Measurements from ENCODE around the gene ARHGEF28. TPM values are rescaled to one million over a fixed set of nuclear protein-coding genes. Genes with fewer than 3 reads are reported as not detected.

ARHGEF28 gene
- total and polyA plus RNA-seq, 2 of the 13 experiments (the other 11 are each of a cell fraction or from before 2014, with no cell fraction given) = 17.4 to 34.1 TPM

GRCh38 chr5:73792687-73793320 is 166.8 kb downstream of the ARHGEF28 start (continued):
- TF ChIP-seq, protein P1, sequence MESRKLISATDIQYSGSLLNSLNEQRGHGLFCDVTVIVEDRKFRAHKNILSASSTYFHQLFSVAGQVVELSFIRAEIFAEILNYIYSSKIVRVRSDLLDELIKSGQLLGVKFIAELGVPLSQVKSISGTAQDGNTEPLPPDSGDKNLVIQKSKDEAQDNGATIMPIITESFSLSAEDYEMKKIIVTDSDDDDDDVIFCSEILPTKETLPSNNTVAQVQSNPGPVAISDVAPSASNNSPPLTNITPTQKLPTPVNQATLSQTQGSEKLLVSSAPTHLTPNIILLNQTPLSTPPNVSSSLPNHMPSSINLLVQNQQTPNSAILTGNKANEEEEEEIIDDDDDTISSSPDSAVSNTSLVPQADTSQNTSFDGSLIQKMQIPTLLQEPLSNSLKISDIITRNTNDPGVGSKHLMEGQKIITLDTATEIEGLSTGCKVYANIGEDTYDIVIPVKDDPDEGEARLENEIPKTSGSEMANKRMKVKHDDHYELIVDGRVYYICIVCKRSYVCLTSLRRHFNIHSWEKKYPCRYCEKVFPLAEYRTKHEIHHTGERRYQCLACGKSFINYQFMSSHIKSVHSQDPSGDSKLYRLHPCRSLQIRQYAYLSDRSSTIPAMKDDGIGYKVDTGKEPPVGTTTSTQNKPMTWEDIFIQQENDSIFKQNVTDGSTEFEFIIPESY (CRISPR knock-in tag; IDR thresholded peaks at IDR 0.05) = 0 out of 2 replicates have a peak, but pooled peaks have one; percentile 47
- TF ChIP-seq ZNF639 (CRISPR knock-in tag; conservative IDR thresholded peaks at IDR 0.05) = no peak
- no peak for TF ChIP-seq ZNF570 (CRISPR knock-in tag; IDR thresholded peaks at IDR 0.05; ENCODE audit: borderline replicate concordance)
- no peak for TF ChIP-seq IRX3 (CRISPR knock-in tag; IDR thresholded peaks at IDR 0.05; ENCODE audit: borderline replicate concordance, low read depth)
- TF ChIP-seq GABPA (IDR thresholded peaks at IDR 0.05; ENCODE audit: low read depth, low read length) = no peak
- no peak for TF ChIP-seq GABPA (CRISPR knock-in tag; IDR thresholded peaks at IDR 0.05; ENCODE audit: low read depth)
- TF ChIP-seq NFE2L2 (IDR thresholded peaks at IDR 0.05; ENCODE audit: low read length) = no peak
- peak; percentile 55; the same call in 1 of the 2 replicates for TF ChIP-seq GATAD1 (CRISPR knock-in tag; IDR thresholded peaks at IDR 0.05)
- no peak for TF ChIP-seq SMARCE1 (IDR thresholded peaks at IDR 0.05; ENCODE audit: borderline replicate concordance)
- no peak for TF ChIP-seq SIN3A (IDR thresholded peaks at IDR 0.05; ENCODE audit: borderline replicate concordance, low read depth, low read length)
- TF ChIP-seq MTERF4 (CRISPR knock-in tag; IDR thresholded peaks at IDR 0.05) = no peak
- TF ChIP-seq FOXP4 (CRISPR knock-in tag; IDR thresholded peaks at IDR 0.05) = peak; percentile 40; the same call in 1 of the 2 replicates
- TF ChIP-seq ZNF343 (CRISPR knock-in tag; IDR thresholded peaks at IDR 0.05) = no peak
- TF ChIP-seq TARDBP (CRISPR knock-in tag; IDR thresholded peaks at IDR 0.05) = peak; percentile 66
- TF ChIP-seq ATF4 (CRISPR knock-in tag; IDR thresholded peaks at IDR 0.05) = no peak
- TF ChIP-seq TRAFD1 (CRISPR knock-in tag; IDR thresholded peaks at IDR 0.05; ENCODE audit: borderline replicate concordance) = 0 out of 2 replicates have a peak, but pooled peaks have one; percentile 53
- TF ChIP-seq ZKSCAN5 (CRISPR knock-in tag; IDR thresholded peaks at IDR 0.05) = no peak
- no peak for TF ChIP-seq CAMTA2 (CRISPR knock-in tag; IDR thresholded peaks at IDR 0.05; ENCODE audit: borderline replicate concordance)
- TF ChIP-seq KLF11 (CRISPR knock-in tag; IDR thresholded peaks at IDR 0.05) = no peak
